HT1080 (cell line): Measurements from ENCODE around the gene ZFP91. TPM values are rescaled to one million over a fixed set of nuclear protein-coding genes. Genes with fewer than 3 reads are reported as not detected.
"Not testable (repeated sequence)": the region's sequence is repeated elsewhere in the genome, so short reads cannot be mapped to it uniquely, and the experiment has no call there.

Experiments
- DNase-seq: peaks from one replicate; pipeline ENCODE4 v3.0.0-alpha.2; 2015; ENCODE audit warnings: low read depth
- polyA plus RNA-seq, 2 experiments: library from polyadenylated mRNA; depleted of rRNA; stranded (reverse); fragments of >200 nt; gene quantifications; 2 replicates each; pipeline ENCODE4 v1.2.3, GENCODE V29; 2015
- total RNA-seq: library from RNA; depleted of rRNA; stranded (reverse); fragments of >200 nt; shearing (Covaris generic); gene quantifications from 2 replicates; pipeline ENCODE4 v1.2.3, GENCODE V29; 2014; rRNA removed

Gene ZFP91, protein sequence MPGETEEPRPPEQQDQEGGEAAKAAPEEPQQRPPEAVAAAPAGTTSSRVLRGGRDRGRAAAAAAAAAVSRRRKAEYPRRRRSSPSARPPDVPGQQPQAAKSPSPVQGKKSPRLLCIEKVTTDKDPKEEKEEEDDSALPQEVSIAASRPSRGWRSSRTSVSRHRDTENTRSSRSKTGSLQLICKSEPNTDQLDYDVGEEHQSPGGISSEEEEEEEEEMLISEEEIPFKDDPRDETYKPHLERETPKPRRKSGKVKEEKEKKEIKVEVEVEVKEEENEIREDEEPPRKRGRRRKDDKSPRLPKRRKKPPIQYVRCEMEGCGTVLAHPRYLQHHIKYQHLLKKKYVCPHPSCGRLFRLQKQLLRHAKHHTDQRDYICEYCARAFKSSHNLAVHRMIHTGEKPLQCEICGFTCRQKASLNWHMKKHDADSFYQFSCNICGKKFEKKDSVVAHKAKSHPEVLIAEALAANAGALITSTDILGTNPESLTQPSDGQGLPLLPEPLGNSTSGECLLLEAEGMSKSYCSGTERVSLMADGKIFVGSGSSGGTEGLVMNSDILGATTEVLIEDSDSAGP
- 37.2 and 41.3 TPM in 2 replicates for total RNA-seq
- polyA plus RNA-seq (2015; cell fraction: cytosol; rRNA removed) = 40.5 and 50.6 TPM in 2 replicates
- polyA plus RNA-seq (2015; cell fraction: nucleus; rRNA removed) = 51.0 and 53.4 TPM in 2 replicates

DNA sequence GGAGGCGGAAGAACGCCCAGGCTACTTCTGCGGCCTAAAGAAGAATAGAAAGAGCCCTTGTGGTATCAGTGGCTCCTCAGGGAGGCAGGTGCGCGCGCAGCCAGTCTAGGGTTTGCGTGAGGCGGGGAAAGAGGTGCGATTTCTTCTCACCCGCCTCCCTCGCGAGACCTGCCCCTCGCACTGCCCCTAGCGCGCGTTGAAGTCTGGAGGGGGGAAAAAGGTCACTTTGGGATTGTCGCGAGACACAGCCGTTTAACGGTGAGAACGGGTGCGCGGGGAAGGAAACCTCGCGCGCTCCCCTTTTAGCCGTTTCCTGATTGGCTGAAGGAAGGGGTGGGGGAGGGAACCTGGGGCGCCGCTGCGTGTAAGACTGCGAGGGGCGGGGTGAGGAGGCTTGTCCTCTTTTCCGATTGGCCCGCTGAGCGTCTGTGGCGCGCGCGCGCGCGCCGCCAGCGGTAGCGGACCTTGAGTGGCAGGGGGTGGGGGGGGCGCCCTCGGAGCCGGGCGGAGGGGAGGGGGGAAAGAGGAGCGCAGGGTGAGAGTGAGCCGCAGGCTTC lies at the start of gene ZFP91:
Gene ZFP91 (plus strand): TSS at position 429 of the 557 bp plus-strand sequence. CDS start 219 bp downstream, outside the sequence.
- peak; percentile 94 for DNase-seq

DNA sequence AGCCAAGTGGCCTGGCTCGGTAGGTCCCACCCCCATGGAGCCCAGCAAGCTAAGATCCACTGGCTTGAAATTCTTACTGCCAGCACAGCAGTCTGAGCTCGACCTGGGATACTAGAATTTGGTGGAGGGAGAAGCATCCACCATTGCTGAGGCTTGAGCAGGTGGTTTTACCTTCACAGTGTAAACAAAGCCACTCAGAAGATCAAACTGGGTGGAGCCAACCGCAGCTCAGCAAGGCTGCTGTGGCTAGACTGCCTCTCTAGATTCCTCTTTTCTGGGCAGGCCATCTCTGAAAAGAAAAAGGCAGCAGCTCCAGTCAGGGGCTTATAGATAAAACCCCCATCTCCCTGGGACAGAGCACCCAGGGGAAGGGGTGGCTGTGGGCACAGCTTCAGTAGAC lies 48.6 kb upstream of the ZFP91 start:
- DNase-seq = no peak

DNA sequence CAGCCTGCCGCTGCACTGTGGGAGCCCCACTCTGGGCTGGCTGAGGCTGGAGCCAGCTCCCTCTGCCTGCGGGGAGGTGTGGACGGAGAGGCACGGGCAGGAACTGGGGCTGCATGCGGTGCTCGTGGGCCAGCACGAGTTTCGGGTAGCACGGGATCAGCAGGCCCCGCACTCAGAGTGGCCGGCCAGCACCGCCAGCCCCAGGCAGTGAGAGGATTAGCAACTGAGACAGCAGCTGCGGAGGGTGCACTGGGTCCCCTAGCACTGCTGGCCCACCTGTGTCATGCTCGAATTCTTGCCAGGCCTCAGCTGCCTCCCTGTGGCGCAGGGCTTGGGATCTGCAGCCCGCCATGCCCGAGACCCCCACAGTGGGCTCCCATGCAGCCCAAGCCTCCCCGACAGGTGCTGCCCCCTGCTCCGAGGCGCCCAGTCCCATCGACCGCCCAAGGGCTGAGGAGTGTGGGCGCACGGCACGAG lies 47.0 kb upstream of the ZFP91 start:
- no peak for DNase-seq

DNA sequence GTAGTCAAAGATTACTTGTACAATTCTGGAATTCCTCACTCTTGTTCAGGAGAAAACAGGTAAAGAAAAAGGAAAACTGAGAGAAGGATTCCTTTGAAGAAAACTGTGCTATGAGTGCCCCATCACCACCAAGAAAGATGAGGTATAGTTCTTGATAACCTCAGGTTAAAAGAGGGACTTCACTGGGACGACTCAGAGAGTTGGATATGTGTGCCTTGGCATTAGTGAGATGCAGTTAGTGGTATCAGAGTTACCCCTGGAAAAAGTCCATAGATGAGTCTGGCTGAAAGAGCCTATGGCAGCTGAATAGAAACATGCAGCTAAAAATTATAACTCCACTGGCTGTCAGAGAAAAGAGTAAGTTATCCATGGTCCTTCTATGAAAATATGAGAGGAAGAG lies 32.0 kb upstream of the ZFP91 start:
- no peak for DNase-seq

DNA sequence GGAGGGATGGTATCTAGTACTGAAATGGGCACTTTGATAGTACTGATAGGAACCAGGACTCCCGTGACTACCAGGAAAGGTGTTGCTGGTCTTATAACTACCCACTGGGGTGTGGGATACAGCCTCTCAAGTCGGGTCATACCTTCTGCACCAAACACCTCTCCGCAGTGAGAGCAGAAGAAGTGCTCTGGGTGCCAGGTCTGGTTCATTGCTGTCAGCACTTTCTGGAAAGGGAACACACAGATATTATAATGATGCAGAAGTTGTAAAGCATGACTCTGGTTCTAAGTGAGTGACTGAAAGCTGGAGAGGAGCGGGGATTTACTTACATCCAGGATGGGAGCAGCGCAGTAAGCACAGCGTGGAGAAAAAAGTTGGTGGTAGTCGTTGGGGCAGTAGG lies 29.2 kb upstream of the ZFP91 start:
- no peak for DNase-seq

DNA sequence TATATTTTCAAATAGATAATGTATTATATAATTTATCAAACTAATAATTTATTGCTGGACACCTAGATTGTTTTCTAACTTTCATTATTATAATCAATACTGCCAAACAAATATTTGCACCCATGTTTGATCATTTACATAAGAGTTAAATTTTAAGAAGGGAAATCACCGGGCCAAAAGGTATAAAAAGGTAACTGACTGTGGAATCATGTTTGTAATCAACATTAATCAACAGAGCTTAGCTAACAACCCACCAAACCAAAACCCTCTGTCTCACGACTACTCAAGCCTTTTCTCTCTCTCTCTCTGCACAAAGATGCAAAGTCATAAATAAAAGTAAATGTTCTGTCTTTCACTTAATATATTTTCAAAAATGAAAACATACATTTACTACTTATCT lies 18.0 kb upstream of the ZFP91 start:
- no peak for DNase-seq

DNA sequence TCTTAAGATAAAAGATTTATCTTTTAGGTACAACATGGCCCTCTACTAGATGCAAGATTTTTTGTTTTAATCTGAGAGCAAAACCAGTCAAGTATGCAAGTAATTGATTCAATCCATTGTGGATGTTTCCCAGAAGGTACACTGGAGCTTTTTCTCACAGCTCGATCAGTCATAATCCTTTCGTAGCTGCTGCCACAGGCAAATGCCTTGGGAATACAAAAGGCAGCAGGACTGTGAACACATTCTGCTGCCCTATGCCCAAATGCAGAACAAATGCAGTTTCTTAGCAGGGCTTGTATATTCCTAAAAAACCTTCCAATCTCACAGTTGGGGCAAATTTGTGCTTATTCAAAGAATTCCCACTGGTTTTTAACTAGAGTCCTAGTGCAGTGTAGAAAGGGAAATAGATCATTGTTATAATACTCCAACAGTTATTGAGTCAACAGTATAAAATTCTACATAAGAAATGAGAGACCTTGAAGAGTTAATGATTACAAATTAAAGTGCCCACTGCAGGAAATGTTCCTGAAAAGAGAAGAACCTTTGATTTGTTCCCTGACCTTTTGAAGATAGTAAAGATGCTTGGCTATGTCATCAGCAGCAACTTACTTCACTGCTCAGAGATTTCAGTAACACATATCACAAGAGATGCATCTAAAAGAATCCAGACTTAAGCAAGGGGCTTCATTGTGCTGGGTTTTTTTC lies 17.3 kb upstream of the ZFP91 start:
- no peak for DNase-seq

DNA sequence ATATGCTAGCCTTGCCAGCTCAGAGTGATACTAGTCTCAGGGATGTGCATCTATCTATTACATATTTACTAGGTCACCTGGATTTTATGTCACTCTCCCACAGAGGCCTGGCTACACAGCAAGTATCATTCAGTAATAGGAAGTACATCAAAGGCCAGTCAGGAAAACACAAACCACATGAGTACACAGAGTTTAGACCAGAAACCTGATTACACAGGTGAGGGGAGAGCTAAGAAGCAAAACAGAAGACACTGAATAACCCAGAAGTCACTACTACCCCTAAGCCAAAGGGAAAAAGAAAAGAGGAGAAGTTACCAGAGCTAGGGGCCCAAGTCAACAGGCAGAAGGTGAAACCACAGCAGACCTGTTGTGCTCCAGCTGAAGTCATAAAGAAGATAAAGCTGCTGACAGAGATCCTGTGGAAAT lies 16.5 kb upstream of the ZFP91 start:
- DNase-seq = no peak

DNA sequence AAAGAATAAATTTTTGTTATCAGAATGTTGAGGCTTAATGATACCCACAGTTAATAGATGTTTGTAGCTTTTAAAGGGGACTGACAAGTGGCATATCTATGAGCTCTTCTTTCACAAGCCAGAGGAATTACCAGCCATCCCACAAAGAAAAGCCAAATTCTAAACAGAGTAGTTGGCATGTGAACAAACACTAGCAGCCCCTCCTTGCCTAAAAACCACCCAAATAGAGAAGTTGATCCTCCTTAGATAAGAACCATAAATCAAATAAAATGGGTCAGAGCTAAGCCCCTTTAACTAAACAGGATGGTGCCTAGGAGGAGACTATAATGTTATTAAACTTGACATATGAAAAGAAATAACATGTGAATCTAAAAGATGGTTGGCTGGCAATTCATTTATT lies 14.6 kb upstream of the ZFP91 start:
- DNase-seq = no peak

DNA sequence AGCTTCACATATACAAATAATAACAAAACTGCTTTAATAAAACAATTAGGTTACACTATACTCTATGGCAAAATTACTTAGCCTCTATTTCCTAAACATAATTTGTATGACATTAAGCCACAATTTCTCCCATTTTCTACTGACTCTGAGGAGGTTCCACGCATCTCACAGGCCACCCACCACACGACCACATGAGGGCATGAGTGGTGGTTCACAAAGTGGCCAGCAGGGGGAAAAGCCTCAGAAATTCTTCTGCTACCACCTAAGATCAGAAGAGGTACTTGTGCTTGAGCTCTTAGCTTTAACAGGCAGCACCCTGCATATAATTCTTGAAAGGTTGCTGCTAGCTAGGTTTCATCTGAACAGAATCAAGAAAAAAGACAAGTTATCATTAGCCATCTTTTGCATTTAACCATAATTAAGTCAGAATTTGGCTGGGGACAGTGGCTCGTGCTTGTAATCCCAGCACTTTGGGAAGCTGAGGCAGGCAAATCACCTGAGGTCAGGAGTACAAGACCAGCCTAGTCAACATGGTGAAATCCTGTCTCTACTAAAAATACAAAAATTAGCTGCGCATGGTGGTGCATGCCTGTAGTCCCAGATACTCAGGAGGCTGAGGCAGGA lies 10.9 kb upstream of the ZFP91 start:
- DNase-seq = peak; percentile 63

DNA sequence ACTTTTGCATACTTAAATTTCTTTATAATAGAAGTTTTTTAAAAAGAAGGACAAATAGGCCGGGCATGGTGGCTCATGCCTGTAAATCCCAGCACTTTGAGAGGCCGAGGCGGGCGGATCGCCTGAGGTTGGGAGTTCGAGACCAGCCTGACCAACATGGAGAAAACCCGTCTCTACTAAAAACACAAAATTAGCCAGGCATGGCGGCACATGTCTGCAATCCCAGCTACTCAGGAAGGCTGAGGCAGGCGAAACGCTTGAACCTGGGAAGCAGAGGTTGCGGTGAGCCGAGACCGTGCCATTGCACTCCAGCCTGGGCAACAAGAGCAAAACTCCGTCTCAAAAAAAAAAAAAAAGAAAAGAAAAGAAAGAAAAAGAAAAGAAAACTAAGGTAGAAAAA lies 6.0 kb upstream of the ZFP91 start:
- DNase-seq = not testable (repeated sequence)

DNA sequence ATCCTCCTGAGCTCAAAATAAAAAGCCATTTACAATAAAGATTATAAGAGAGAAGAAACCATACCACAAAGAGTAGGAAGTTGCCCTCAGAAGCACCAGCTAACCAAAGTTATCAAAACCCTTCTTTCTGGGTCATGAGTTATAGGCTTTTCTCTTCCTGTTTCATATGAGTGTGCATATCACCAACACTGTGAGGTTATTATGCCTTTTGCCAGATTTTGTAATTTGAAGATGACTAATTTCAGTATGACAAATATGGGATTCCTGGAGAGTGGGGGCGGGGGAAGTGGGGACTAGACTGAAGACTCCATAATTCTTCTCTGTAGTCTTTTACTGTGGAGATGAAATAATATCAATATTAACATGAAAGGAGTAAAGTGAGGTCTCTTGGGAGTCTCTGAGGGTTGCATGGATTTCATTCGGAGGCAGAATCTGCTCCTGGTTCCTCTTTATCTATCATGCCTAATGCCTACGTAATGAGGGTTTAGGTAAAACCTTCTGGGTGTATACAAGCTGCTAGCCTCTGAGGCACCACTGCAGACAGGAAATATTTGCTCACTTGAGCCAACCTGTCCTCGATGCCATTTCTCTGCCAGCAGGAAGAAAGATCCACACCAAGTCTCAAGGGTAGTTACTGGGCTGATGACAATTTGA lies 5.3 kb upstream of the ZFP91 start:
- DNase-seq = peak; percentile 92

DNA sequence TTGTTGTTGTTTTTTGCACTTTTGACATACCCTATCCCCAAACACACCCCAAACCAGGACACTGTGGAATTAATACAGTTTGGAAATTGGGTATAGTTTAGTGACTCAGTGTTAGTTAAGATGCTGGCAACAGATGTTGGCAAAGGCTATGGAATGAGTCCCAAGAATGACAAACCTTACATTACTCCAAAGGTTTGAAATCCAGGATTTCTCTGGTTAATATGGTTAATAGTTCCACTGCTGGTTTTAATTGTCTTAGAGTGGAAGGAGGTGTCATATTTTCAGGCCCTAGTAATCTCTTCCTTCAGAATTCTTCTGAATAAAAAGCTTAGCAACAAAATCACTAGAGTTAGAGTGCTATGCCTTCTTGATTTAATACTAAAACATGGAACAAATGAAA lies 4.0 kb upstream of the ZFP91 start:
- DNase-seq = peak; percentile 16

DNA sequence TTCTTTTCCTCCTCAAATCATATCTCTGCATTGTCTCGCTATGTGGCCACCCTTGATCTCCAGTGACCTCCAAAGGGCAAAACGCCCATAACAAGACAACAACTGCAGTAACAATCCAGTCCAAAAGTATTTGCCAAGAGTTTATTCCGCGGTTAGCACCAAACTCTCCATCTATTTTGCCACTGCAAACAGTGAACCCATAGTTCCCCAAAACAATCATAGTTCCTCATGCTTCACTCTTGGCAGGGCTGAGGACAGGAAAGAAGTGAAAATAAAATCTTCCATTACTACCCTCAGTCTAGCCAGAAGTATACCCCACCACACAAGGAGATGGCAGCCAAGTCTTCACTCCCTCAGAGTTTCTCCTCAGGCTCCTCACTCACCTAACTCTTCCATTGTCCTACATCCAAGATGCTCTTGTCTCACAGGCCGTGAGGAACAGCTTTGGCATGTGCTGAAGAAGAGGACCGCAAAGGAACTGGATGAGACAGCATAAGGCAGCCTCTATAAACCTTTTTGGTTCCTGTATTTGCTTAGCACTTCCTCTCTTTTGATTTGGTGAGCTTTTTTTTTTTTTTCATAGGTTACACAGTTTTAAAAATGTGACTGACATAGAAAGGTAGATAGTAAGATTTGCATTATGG lies 3.4 kb upstream of the ZFP91 start, which contains the start of gene LPXN:
Gene LPXN (minus strand): TSS at position 480 of the 644 bp plus-strand sequence. CDS start 84 bp downstream, at position 396.
- DNase-seq = peak; percentile 76

DNA sequence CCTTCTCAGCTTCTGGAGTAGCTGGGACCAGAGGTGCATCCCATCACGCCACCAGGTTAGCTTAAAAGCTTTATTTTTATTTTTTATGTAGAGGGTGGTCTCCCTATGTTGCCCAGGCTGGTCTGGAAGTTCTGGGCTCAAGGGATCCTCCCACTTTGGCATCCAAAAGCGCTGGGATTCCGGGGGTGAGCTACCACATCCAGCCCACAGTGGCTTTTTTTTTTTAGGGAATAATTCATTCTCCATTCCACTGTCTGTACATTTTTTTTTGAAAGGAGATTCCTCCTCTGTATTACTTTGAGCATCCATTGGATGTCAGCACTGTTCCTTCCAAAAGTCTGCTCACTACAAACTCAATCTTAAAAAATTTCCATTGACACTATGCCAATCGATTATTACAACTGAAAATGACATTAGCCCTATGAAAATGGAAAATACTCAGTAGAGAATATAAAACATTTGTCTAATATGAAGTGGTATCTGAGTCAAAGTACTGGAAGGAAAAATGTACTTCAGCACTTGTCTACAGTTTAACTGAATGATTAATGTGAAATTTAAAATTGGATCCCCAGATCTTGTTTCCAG lies 1.9 kb upstream of the ZFP91 start:
- DNase-seq = peak; percentile 68

DNA sequence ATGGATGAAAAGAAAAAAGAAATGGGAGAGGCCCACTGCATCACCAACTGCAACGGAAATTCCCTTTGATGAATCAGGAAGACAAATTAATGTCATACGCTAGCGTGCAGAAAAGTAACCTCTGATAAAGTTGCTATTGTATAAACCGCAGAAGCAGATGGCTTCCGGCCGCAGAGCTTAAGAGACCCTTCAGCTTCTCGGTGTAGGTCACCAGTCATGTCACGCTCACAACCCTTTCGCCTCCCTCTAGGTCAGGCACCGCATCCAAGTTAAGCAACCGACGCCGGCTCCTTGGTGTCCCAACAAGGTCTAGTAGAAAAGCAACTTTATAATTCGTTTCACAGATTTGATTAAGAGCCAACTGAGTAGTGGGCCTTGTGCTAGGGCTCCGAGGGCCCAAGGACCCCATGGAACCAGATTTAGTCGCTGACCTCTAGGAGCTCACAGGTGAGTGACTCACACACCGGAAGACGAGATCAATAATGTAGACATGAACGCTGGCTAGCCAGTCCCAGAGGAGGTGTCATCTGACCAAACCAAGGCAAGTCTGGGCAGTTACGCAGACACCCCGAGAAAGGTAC lies 1.2 kb upstream of the ZFP91 start:
- DNase-seq = peak; percentile 81

DNA sequence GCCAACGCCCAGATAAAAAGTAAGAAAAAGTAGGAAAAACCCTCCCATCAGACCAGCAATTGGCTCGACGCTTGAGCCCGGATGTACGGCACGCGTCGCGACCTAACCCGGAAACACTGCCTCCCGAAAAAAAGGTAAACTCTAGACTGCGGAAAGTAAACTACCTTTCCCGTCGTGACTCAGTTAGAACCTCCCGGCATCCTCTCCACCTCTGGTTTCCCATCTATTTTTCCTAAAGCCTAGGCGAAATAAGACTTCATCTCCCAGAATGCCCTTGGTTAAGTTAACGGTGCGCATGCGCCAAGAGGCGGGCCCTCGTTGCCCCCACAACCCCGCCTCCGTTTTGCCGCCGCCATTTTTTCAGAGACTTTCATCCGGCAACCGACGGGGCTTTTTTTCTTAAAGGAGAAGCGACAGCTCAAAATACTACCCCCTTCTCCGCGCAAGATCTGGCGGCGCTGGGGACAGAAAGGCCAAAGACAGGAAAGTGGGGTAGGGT lies 678 bp upstream of the ZFP91 start:
- peak; percentile 99 for DNase-seq

DNA sequence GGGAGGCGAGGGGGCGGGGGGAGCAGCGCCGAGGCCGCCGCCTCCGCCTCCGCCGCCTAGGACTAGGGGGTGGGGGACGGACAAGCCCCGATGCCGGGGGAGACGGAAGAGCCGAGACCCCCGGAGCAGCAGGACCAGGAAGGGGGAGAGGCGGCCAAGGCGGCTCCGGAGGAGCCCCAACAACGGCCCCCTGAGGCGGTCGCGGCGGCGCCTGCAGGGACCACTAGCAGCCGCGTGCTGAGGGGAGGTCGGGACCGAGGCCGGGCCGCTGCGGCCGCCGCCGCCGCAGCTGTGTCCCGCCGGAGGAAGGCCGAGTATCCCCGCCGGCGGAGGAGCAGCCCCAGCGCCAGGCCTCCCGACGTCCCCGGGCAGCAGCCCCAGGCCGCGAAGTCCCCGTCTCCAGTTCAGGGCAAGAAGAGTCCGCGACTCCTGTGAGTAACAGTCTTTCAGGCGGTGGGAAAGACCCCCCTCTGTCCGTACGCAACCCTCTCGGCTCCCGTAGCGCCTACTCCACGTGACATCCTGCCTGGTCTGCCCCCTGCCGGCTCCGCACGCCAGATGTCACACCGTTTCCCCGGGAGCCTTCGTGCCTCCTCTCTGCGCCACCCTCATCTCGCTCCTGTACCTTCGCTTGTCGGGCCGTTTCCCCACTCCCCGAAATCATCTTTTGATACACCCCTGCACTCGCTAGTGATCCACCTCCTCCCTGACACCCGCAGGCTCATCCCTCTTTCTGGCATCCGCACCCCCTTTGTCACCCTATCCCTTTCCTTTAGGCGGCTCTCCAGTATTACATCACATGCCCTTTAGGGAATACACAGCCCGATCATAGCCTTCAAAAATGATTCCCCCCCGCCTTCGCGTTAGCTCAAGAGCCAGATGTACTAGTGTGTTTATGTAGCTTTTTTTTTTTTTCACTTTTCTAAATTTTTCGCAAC lies 598 bp downstream of the ZFP91 start:
- peak; percentile 82 for DNase-seq
